ENCODE data around the gene SENP7.

GRCh38 chr3:101535221-101535620 lies 22.2 kb upstream of the SENP7 start:
- TF ChIP-seq POLR2A (IDR thresholded peaks at IDR 0.05; ENCODE audit: low read depth, low read length) (no peak), TAF1 (IDR thresholded peaks at IDR 0.05; ENCODE audit: low read depth, low read length) (no peak)
